HG03571 (cell line): ENCODE measurements around the gene PRPH.
"Not testable (repeated sequence)": the region's sequence is repeated elsewhere in the genome, so short reads cannot be mapped to it uniquely, and the experiment has no call there.

Experiments
- ATAC-seq: cut with Tn5 transposase; IDR thresholded peaks from one replicate; pipeline ENCODE4 v1.9.1; 2021; ENCODE audit not compliant: unreplicated experiment

PRPH gene

GRCh38 chr12:49276304-49277290 lies 18.4 kb upstream of the PRPH start:
- ATAC-seq: no peak

- ATAC-seq: no peak
Measured at GRCh38 chr12:49277466-49277865, 17.5 kb upstream of the PRPH start.

DNA sequence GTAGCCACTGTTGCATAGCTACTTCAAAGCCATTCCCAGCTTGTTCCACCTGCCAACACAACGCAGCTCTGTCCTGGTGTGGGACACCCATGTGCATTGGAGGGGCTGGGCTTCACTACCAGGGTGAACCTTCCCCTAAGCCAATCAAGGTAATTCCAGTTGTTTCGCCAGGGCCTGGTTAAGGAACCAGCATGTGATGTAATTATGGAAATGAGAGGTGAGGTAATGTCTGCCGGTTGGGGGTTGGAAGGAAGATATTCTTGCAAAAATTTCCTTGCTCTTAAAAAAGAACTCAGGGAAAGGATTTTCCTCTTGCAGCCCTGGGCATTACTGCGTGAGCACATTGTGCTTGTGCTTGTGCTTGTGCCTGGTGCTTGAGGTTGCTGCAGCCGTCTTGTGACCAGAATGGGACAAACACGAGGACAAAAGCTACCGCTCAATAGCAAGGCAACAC lies 15.2 kb upstream of the PRPH start:
- no peak for ATAC-seq

- not testable (repeated sequence) for ATAC-seq
Measured at GRCh38 chr12:49280545-49280944, 14.4 kb upstream of the PRPH start.

DNA sequence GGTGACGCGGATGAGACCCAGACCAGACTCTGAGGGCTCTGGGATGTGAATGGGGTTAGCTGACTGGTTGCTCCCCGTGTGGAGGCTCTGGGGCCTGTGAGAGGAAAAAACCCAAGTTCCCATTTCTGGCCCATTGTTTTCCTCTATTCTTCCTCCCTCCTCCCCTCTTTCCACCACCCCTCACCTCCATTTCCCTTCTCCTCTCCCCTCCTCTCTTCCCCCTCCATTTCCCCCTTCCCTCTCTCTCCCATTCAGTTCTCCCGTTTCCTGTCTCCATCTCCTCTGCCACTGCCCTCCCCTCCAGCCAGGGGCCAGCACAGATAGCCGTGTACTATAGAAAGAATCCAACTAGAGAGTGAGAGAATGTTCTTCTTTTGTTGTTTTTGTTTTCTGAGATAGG lies 12.6 kb upstream of the PRPH start:
- no peak for ATAC-seq

GRCh38 chr12:49282740-49283375 lies 12.1 kb upstream of the PRPH start:
- not testable (repeated sequence) for ATAC-seq

DNA sequence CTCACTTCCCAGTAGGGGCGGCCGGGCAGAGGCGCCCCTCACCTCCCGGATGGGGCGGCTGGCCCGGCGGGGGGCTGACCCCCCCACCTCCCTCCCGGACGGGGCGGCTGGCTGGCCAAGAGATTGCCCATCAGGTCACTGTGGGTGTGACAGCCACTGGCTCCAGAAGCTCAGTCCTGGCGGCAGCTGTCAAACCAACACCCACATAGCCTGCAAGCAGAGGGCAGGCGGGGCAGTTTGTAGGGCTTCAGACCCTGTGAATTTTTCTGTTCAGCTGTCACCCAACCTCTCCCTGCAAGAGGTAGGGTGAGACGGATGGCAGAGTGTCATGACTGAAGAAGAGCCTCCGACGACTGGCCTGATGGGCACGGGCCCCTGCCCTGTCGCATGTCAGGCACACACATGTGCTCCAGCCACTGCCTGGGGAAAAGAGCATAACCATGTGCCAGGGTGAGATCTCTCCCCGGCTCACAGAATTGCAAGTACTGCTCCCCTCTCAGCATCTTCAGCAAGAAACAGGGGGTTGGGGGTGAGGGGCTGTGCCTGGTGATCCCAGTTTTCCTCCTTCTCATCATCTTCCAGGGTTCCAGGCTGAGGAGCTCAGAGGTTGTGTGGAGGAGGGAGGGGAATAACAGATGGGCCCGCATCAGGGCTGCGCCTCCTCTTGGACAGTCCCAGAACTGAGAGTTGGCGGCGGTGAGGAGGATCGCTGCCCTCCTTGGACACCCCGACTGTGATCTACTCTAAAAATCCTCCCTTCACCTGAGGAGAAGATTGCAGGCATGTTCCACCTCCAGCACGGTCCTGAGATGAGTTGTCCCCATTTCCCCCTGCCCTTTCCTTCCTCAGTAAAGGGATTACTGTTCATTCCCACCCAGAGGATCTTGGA lies 11.2 kb upstream of the PRPH start:
- no peak for ATAC-seq

- ATAC-seq: no peak
Measured at GRCh38 chr12:49284672-49285071, 10.3 kb upstream of the PRPH start.

DNA sequence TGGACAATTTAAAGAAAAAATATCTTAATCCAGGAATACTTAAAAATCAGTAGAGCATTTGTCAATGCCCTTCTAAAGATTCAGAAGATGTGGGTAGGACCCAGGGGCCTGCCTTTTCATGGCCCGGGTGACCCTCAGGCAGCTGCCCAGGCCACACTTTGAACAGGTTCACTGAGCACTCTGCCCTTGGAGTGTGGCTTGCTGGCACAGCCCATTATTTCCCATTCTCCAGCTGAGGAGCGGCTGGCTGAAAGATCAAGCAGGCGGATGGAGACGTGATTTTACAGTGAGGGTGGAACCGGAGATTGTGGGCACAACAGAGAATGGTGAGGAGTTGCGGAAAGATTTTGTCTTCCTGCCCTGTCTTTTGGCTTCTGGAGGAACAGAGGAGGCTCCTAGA lies 7.1 kb upstream of the PRPH start:
- no peak for ATAC-seq

DNA sequence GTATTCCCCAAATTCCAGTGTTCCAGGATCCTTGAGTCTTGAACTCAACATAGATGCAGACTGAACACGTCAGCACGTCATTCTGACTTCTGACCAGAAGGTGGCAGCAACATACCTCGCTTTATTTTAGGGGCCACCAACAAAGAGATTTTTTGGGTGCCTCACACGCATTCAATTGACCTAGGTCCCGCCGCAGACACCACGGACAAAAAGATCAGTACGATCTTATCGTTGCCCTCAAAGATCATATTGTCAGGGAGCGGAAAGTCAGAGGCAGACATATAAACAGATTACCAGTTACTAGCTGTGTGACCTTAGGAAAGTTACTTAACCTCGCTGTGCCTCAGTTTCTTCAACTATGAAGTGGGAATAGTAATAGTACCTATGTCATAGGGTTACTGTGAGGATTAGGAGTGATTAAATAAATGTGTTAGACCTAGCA lies 6.5 kb upstream of the PRPH start:
- no peak for ATAC-seq

GRCh38 chr12:49288922-49289555 lies 5.9 kb upstream of the PRPH start:
- no peak for ATAC-seq

GRCh38 chr12:49292729-49293055 lies 2.3 kb upstream of the PRPH start:
- no peak for ATAC-seq

DNA sequence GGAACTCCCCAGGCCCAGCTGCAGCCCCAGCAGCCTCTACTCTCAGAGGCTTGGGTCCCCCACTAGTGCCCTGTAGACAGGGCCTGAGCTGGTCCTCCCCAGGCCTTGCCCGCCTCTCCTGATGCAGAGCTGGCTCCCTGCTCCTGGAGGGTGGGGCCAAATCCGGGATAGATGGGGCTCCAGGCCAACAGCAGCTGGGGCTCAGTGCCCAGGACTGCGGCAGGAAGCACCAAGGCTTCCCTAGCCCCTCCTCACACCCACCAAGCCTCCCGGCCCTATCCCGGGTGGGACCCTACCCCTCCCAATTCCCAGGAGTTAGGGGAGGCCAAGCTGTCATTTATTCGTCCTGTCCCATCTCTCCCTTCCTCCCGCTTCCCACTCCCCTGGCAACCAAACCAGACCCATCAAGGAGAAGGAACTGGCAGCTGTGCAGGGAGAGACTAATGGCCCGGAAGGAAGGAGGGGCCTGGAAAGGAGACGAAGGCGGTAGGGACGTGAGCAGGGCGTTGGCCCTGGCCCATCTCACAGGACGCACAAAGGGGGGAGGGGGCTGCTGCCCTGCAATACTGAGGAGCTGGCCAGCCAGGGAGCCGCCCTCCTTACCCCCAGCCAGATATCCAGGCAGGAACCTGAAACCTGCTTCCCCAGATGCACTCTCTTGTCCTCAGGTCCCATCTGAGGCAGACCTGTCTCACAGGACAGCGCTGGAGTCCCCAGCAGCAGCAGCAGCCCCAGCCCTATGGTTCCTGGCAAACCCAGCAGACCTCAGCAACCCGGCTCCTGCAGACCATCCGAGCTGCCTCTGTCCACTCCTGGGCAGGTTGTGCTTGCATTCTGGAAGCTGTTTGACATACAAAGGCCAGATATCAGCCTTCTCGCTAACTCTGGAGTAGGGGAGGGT lies 1.6 kb upstream of the PRPH start:
- ATAC-seq: no peak

GRCh38 chr12:49294086-49294803 lies 702 bp upstream of the PRPH start:
- ATAC-seq: no peak

DNA sequence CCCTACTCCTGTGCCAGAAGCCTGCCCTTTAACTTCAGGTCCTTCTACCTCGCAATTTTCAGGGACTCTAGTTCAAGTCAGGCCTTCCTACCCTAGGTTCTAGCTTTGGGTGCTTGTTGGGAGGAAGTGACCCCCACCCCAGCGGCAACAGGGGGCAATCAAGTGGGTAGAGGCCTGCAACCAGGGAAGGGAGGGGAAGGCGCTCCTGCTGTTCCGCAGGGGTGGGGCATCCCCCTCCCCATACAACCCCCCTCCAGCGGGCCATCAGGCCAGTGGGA lies 204 bp upstream of the PRPH start:
- no peak for ATAC-seq

GRCh38 chr12:49296034-49296835 lies 1.3 kb downstream of the PRPH start:
- no peak for ATAC-seq

- no peak for ATAC-seq
Measured at GRCh38 chr12:49296836-49297694, 2.1 kb downstream of the PRPH start.

GRCh38 chr12:49297695-49298060 lies 2.7 kb downstream of the PRPH start:
- no peak for ATAC-seq
